HTR-8/SVneo (cell line): ENCODE measurements around the gene CMTM8.

Experiments
- DNase-seq: peaks from one replicate; pipeline ENCODE4 v3.0.0; 2011; ENCODE audit warnings: low spot score, mixed read lengths; ENCODE audit not compliant: insufficient read length
- FAIRE-seq: peaks from 2 replicates; lab custom pipeline; 2011; peaks lifted over from hg19 to GRCh38; lab: Jason Lieb, UNC

CMTM8 gene

DNA sequence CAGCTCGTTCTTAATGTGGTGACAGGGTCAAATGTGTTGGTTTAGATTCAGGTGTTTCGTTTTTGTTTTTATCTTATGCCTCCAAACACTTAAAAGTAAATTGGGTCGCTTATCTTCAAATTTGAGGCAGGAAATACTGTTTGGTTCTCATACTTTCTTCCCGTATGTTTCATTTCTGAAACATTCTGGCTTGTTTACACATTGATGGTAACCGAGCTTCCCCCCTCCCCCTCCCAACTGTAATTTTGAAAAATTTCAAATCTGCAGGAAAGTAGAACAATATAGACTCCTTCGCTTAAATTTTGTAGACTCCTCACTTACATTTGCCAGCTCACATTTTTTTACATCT, 64.9 kb downstream of the CMTM8 start:
- no peak for DNase-seq
- no peak for FAIRE-seq

DNA sequence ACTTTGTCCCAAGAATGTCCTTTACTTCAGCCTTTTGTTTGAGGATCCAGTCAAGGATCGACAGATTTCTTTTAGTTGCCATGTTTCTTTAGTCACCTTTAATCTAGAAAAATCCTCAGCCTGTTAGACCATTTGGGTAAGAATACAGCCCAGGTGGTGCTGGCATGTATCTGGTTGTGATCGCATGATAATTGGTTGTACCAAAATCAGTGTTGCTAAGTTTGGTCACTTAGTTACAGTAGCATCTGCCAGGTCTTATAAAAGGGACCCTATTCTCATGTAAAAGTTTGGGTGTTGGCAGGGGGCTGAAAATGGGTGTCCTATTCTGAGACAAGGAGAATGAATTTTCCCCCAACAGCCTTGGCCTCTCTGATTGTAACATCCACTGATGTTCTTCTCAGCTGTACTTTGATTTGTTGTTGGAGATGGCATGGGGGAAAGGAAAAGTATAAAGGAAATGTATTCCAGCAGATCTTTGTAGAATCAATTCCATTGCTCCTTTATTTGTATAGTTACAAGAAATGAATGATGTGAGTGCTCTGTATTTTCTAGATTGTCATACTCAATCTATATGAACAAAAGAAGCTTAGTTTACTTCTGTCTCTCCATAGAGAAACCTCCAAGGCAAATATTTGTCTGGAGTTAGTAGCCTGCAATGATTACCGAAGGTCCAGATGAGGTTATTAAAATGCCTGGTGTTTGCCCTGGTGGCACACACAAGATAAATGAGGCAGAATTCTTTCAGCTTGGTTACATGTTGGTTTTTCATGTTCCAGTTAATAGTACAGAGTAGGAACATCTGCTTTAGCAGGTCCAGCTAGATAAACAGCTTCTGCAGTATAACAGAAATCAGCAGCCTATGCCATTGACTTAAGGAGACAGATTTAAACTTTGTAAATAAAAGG, 65.7 kb downstream of the CMTM8 start:
- DNase-seq = no peak
- FAIRE-seq = no peak

DNA sequence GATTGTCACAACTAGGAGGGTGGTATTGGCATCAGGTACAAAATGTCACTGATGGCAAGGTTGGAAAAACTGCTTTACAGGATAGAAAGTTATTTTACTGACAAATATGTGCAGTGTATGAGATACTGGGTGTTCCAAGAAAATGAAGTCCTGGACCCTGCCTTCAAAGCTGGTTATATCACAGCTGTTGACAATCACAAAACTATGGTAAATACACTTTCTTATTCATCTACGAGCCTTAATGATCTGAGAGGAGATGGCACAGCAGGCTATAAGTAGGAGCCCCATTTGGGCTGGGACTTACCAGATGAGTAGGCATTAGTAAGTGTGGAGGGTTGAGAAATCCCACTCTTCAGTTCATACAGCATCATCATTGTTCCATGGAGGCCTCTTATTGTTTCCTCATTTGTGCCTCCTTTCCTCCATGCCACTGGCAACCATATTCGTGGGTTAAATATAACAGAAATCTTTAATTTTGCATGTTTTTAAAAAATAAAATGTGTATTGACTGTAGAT, 66.9 kb downstream of the CMTM8 start:
- FAIRE-seq (no peak), DNase-seq (no peak)

DNA sequence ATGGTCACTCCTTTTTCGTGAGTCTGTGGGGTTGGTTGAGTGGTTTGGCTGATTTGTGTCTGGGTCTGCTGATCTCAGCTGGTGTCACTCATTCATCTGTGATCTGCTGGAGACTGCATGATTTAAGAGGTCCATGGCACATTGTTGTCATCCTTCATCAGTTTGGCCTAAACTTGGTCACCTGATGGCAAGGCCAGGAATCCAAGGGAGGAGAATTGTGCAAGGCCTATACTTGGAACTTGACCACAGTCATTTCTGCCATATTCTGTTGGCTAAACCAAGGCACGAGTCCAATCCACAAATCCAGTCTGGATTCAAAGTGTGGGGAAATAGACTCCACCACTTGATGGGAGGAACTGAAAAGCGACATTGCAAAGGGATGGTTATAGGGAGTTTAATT, 67.6 kb downstream of the CMTM8 start:
- DNase-seq (no peak), FAIRE-seq (no peak)

DNA sequence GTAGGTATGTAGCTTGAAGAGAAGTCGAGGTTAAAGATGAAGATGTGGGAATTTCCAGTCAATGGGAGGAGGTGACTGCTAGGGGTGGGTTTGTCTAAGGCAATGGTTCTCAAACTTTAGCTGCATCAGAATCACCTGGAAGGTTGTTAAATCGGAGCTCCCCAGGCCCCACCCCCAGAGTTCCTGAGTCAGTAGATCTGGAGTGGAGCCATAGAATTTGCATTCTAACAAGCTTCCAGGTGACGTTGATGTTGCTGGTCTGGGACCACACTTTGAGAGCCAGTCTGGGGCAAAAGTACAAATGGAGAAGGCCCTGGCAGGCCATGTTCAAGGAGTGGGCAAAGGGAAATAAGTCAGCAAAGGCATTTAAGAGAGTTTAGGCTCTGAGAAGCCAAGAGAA, 69.1 kb downstream of the CMTM8 start:
- no peak for FAIRE-seq
- DNase-seq = no peak

DNA sequence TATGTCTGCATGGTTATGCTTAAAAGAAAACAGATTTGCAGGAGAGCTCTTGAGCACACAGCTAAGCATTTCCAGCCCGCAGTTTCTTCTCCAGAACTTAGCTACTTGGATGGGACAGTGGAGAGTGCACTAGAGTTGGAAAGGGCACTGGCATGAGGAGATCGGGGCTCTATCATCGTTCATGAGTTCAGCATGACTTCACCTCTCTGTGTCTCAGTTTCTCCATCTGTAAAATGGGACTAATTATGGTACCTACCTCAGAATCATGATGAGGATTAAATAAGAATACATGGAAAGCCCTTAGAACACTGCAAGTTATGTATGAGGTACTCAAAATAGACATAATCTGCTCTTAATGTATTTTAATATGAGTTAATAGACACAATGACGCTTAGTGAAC, 69.9 kb downstream of the CMTM8 start:
- no peak for DNase-seq

DNA sequence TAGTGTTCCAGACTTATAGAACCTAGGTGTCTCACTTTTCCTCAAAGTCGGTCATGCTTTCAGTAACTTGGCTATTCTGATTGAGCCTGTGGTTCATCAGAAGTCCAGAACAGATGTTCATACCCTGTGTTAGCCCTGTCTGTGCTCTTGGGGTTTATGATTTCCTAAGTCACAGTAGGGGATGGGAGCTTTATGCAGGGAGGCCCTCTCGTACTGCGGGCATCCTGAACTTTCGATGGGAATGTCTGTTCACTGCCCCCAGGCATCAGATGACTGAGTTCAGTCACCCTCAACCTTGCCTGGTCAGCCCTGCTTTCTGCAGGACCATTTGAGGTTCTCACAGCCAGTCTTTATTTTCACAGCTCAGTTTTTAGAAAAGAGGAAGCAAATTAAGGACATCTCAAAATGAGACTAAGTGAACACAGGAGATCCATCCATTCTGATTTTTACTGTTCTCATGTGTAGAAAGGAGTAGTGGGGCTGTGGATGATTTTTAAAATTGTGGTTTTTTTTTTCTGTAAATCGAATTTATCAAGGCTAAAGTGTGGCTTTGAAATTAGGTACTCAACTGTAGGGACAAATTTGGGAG, 71.3 kb downstream of the CMTM8 start:
- FAIRE-seq (no peak), DNase-seq (no peak)

More for the DNA sequence above, 69.9 kb downstream of the CMTM8 start:
- FAIRE-seq = no peak

DNA sequence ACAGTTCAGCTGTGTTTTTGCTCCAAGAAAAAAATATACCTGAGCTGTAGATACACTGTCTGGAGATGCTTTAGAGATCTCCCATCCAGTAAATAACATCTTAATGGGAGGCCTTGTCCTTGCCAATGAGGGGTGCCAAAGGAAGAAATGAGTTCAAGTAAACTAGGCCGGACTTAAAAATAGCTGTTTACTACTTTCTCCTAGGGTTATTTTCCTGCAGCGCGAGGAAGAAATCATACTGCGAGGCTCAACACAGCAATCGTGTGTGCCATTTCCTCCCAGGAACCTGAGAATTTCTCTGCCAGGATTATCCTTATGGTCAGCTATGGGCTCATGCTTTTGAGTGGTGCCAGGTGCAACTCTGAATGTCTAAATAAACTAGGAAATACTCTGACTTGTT, 71.9 kb downstream of the CMTM8 start:
- no peak for FAIRE-seq
- DNase-seq = no peak

DNA sequence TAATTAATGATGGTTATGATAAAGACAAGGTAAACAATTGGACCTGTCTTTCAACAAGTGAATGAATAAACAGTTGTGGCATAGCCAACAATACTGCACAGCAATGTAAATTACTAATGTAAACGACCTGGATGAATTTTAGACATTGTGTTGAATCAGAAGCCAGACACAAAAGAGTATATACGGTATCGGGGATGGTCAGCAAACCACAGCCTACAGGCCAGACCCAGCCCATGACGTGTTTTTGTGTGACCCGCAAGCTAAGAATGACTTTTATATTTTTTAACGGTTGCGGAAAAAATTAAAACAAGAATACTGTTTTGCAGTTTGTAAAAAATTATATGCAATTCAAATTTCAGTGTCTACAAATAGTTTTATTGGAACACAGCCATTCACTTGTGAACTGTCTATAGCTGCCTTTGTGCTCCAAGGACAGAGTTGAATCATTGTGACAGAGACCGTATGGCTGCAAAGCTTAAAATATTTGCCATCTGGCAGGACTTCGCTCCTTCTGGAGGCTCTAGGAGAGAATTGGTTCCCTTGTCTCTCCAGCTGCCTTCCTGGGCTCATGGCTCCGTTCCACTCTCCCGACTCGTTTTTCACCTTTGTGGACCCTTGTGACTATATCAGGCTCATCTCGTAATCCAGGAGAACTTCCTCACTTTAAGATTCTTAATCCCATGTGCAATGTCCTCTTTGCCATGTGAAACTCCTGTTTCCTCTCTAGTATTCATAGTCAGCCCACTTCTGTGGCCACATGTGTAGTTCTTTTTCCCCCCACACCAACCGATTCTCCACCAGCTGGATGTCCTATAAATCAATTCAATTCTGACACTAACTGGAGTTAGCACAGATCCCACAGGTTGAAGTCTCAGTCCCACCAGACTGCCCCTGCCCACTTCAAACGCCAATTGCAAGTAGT, 72.7 kb downstream of the CMTM8 start:
- DNase-seq (no peak), FAIRE-seq (no peak)

DNA sequence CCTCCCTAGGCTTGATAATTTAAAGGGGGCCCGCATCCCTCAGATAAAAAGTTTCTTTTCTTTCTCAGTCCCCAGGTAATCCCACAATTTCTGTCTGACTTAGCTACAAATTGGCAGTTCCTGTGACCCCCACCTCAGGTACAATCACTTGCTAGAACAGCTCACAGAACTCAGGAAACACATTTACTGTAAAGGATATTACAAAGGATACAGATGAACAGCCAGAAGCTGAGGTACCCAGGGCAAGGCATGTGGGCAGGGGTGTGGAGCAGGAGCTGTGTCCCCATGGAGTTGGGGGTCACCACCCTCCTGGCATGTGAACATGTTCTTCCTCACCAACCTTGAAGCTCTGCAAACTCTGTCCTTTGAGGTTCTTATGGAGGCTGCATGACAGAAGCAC, 73.8 kb downstream of the CMTM8 start:
- FAIRE-seq (no peak), DNase-seq (no peak)

DNA sequence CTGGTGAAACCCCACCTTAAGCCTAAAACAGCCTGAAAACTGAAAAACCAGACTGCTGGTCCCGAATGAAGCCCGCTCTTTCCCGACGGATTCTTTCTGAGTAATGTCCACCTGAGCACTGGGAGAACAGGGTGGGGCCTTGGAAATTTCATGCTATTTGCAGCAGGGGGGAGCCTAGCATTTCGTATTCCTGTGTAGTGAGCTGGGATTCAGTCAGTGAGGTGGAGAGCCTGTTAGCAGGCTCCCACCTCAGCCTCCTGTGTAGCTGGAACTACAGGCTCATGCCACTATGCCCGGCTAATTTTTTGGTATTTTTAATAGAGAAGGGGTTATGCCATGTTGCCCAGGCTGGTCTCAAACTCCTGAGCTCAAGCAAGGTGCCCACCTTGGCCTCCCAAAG, 74.7 kb downstream of the CMTM8 start:
- no peak for DNase-seq
- no peak for FAIRE-seq

DNA sequence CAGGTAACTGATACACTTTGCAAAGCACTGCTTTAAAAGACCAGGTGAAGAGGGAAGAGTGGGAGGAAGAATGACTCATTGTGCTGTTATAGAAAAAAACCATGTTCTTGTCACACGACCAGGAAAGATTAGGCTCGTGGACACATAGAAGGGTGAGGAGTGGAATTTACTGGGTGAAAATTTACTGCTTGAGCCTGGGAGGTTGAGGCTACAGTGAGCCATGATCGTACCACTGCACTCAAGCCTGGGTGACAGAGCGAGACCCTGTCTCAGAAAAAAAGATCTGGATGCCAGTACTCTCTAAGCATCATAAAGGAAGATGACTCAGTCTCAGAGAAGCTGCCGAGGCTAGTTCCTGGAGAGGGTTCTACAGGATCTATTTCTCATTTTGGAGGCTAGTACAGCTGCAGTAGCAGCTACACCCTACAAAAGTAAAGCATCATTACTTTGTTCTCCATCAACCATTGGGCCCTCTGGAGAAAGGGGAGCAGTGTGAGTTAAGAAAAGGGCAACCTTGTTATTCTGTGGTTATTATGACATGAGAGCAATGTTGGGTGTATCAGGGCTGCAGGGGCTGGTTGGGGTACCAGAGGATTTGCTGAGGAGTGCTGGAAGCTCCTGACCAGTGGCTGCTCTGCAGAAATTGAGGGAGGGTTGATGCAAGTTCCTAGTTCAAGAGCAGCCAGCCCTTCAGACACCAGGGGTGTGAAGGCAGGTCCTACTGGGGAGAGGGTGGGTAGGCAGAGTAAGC, 75.4 kb downstream of the CMTM8 start:
- FAIRE-seq = no peak
- DNase-seq = peak; percentile 38

DNA sequence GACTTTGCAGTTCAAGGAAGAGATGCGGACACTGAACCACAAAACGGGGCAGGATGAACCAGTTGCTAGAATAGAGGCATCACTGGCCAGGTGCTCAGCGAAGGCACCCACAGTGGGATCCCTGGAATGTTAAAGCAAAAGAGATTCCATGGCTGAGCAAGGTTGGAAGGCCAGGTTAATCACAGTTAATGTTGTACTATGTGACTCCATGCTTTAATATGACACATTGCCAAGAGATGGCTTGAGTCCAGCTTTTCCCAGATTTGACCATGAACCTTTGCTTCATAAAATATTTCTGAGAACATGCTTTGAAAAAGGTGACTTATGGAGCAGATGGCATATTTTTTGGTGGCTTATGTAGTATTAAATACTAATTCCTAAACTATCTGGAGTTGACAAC, 77.0 kb downstream of the CMTM8 start:
- FAIRE-seq = no peak
- DNase-seq = no peak

DNA sequence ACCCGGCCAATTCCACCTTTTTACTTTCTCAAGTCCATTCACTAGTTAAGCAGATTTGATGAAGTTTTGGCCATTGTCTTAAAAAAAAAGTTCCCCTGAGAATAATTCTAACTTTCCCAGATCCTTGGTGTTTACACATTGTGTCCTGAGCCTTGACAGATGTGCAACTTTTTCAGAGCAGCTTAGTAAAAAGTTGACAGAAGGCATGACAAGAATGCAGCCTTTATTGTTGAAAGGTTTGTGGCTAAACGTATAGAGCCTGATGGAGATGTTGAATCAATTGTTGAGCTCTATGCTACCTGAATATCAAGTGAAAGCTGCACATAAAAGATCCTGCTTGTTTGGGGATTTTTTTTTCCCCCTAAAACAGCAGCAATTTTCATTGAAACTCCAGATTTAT, 77.8 kb downstream of the CMTM8 start:
- DNase-seq = no peak
- no peak for FAIRE-seq

DNA sequence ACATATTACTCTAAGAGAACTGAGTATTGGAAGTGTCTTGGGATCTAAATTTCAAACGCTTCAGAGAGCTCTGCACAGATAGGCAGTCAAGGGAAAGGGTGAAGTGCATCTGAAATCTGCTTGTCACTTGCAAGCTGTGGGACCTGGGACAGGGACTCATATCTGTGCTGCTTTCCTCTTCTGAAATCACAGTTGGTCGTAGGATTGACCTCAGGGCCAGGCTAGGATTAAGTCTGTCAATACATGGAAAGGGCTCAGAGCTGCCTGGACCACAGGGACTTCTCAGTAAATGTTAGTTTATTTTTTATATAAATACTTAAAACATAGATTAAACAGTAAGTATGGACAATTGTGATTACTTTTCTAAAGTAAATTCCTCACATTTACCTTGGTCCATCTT, 78.5 kb downstream of the CMTM8 start:
- FAIRE-seq (no peak), DNase-seq (no peak)

DNA sequence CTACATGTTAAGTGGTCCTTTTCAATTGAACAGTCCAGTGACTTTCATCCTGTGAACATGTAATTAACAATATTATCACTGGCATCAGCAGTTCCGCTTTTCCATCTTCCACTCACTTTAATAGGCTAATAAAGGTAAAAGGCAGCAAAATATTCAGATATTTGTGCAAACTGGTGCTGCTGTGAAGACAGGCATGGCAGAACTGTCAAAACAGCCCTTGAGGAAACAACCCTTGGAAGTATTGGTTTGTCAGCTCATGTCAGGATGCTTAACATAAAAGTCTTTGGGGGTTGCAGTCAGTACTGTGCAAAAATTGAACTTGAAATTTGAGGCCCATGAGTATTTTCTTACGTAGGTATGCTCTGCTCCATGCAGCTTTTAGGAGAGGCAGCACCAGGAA, 81.1 kb downstream of the CMTM8 start:
- FAIRE-seq (no peak), DNase-seq (no peak)

DNA sequence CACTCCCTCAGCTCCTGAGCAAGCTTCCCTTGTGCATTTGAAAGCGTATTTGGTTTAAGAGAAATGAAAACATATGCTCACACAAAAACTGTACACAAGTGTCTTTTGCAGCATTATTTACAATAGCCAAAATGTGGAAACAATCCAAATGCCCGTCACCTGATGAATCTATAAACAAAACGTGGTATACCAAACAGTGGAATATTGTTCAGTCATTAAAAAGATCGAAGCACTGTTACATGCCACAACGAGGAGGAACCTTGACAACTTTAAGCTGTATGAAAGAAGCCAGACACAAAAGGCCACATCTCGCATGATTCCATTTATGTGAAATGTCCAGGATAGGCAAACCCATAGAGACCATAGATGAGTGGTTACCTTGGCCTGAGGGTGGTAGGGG, 81.6 kb downstream of the CMTM8 start:
- no peak for DNase-seq
- FAIRE-seq = no peak

DNA sequence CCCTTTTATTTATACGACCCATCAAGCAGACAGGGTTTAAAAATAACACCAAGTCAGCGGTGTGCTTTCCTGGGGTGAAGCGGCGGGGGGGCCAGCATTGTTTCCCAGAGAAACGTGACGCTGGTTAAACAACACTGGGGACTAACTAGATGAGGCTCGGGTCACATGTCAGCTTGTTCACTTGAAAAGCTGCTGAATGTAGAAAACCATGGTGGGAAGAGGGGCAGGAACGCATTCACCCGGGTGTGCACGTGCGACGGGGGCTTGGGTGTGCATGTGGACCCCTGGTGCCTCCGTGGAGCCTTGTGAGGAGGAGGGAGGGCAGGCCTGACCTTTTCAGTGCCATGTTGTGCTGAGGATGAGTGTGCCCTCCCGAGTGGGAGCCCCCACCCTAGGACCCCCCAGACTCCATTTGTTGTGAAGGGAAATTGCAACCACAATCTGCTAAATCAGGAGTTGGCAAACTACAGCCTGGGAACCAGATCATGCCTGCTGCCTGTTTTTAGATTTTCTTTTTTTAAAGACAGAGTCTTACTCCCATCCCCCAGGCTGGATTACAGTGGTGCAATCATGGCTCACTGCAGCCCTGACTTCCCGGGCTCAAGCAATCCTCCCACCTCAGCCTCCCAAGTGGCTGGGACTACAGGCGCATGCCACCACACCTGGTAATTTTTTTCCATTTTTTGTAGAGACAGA, 82.8 kb downstream of the CMTM8 start:
- FAIRE-seq = no peak

DNA sequence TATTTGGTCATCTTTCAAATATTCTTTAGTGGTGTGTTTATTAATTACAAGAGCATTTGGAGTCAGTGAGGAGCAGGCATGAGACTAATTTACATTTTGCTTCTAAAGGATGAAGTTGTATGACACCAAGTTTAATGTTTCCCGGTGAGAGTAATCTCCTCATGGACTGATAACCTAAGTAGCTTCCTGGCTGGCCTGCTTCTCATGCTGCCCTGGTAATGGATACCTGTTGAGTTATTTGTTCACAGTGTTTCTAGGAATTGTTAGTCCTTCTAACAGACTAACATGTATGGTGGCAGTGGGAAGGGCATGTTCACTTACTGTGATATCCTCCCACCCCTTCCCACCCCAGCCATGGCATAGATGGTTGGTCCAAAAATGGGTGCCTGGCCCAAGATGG, 83.8 kb downstream of the CMTM8 start:
- FAIRE-seq (no peak), DNase-seq (no peak)

More for the DNA sequence above, 82.8 kb downstream of the CMTM8 start:
- no peak for DNase-seq
